ENCODE results near the gene ETV6. TPM values are rescaled to one million over a fixed set of nuclear protein-coding genes. Genes with fewer than 3 reads are reported as not detected.
A peak's percentile ranks its signal among the peaks of the same experiment; 100 is the strongest.

The ETV6 gene
- total RNA-seq, 1 donor from 2014 or later = 9.9 TPM

GRCh38 chr12:11865824-11866223, 216.3 kb downstream of the ETV6 start:
- no peak for DNase-seq

- no peak for DNase-seq
These were observed 218.6 kb downstream of the ETV6 start for GRCh38 chr12:11868027-11868426.

GRCh38 chr12:11869406-11869805, 219.9 kb downstream of the ETV6 start:
- DNase-seq = no peak

GRCh38 chr12:11870041-11870451, 220.6 kb downstream of the ETV6 start:
- DNase-seq = no peak

- DNase-seq = no peak
These were observed 222.6 kb downstream of the ETV6 start for GRCh38 chr12:11872055-11872454.

- DNase-seq = peak; percentile 56
These were observed 226.0 kb downstream of the ETV6 start for GRCh38 chr12:11875414-11875935.

GRCh38 chr12:11876307-11876706, 226.8 kb downstream of the ETV6 start:
- peak; percentile 20 for DNase-seq

- no peak for DNase-seq
These were observed 227.8 kb downstream of the ETV6 start for GRCh38 chr12:11877102-11877826.

- DNase-seq = peak; percentile 80
These were observed 228.7 kb downstream of the ETV6 start for GRCh38 chr12:11877869-11878780.

GRCh38 chr12:11879306-11879705, 229.8 kb downstream of the ETV6 start:
- peak; percentile 67 for DNase-seq

- no peak for DNase-seq
These were observed 230.9 kb downstream of the ETV6 start for GRCh38 chr12:11880381-11880780.

GRCh38 chr12:11881835-11882234, 232.4 kb downstream of the ETV6 start:
- DNase-seq = no peak

- peak; percentile 63 for DNase-seq
These were observed 233.0 kb downstream of the ETV6 start for GRCh38 chr12:11882301-11883019.

GRCh38 chr12:11884116-11884515, 234.6 kb downstream of the ETV6 start:
- peak; percentile 12 for DNase-seq

GRCh38 chr12:11884706-11885105, 235.2 kb downstream of the ETV6 start:
- peak; percentile 91 for DNase-seq

- peak; percentile 94 for DNase-seq
These were observed 236.0 kb downstream of the ETV6 start for GRCh38 chr12:11885261-11886038.

GRCh38 chr12:11886339-11886738, 236.9 kb downstream of the ETV6 start:
- peak; percentile 30 for DNase-seq

- no peak for DNase-seq
These were observed 238.6 kb downstream of the ETV6 start for GRCh38 chr12:11888029-11888428.

- no peak for DNase-seq
These were observed 241.9 kb downstream of the ETV6 start for GRCh38 chr12:11891346-11891745.

- DNase-seq = peak; percentile 38
These were observed 242.4 kb downstream of the ETV6 start for GRCh38 chr12:11891754-11892386.

- DNase-seq = no peak
These were observed 244.5 kb downstream of the ETV6 start for GRCh38 chr12:11893998-11894397.
